NCI-H2196 (cell line): Measurements from ENCODE around the gene DIPK2A.

Experiments used
- DNase-seq: peaks from one replicate; lab custom pipeline; 2025; ENCODE audit not compliant: unreplicated experiment; lab: John Stamatoyannopoulos, UW

Gene DIPK2A

GRCh38 chr3:143974271-143975238 is 2.9 kb downstream of the DIPK2A start:
- DNase-seq, result no peak

GRCh38 chr3:143975554-143976152 is 4.0 kb downstream of the DIPK2A start:
- peak; percentile 27 for DNase-seq

- DNase-seq, result no peak
These were observed 6.0 kb downstream of the DIPK2A start for GRCh38 chr3:143977341-143978262.

GRCh38 chr3:143978263-143978631 is 6.6 kb downstream of the DIPK2A start:
- DNase-seq, result no peak

- no peak for DNase-seq
These were observed 7.4 kb downstream of the DIPK2A start for GRCh38 chr3:143979041-143979440.

- no peak for DNase-seq
These were observed 8.2 kb downstream of the DIPK2A start for GRCh38 chr3:143979813-143980212.

- DNase-seq, result no peak
These were observed 16.7 kb downstream of the DIPK2A start for GRCh38 chr3:143988306-143988705.

- no peak for DNase-seq
These were observed 17.8 kb downstream of the DIPK2A start for GRCh38 chr3:143989461-143989860.

- DNase-seq, result no peak
These were observed 20.1 kb downstream of the DIPK2A start for GRCh38 chr3:143991713-143992112.

GRCh38 chr3:143998266-143998665 is 26.6 kb downstream of the DIPK2A start:
- DNase-seq, result no peak

GRCh38 chr3:144003051-144003450 is 31.4 kb downstream of the DIPK2A start:
- no peak for DNase-seq

- DNase-seq, result no peak
These were observed 38.7 kb downstream of the DIPK2A start for GRCh38 chr3:144010371-144010770.

GRCh38 chr3:144011251-144011799 is 39.7 kb downstream of the DIPK2A start:
- DNase-seq, result no peak

- no peak for DNase-seq
These were observed 43.5 kb downstream of the DIPK2A start for GRCh38 chr3:144015133-144015532.

GRCh38 chr3:144018776-144019175 is 47.2 kb downstream of the DIPK2A start:
- no peak for DNase-seq
